IPS-NIHi11 (cell line): ENCODE data around the gene C15orf39.
A peak's percentile ranks its signal among the peaks of the same experiment; 100 is the strongest.
"Not testable (repeated sequence)": the region's sequence is repeated elsewhere in the genome, so short reads cannot be mapped to it uniquely, and the experiment has no call there.

Source experiments
- DNase-seq: peaks from one replicate; pipeline ENCODE4 v3.0.0; 2012; ENCODE audit warnings: mixed read lengths, low spot score

The C15orf39 gene

GRCh38 chr15:75232252-75232813, 30.7 kb downstream of the C15orf39 start:
- DNase-seq: peak; percentile 9

- peak; percentile 2 for DNase-seq
Observed at GRCh38 chr15:75232826-75233503, 31.3 kb downstream of the C15orf39 start.

GRCh38 chr15:75233504-75234190, 32.0 kb downstream of the C15orf39 start:
- peak; percentile 3 for DNase-seq

- DNase-seq: peak; percentile 4
Observed at GRCh38 chr15:75234191-75234810, 32.6 kb downstream of the C15orf39 start.

GRCh38 chr15:75235051-75235673, 33.5 kb downstream of the C15orf39 start:
- peak; percentile 6 for DNase-seq

GRCh38 chr15:75235760-75236729, 34.4 kb downstream of the C15orf39 start:
- DNase-seq: peak; percentile 2

- no peak for DNase-seq
Observed at GRCh38 chr15:75237316-75237982, 35.8 kb downstream of the C15orf39 start.

GRCh38 chr15:75238150-75238549, 36.5 kb downstream of the C15orf39 start:
- DNase-seq: no peak

- DNase-seq: not testable (repeated sequence)
Observed at GRCh38 chr15:75245741-75246140, 44.1 kb downstream of the C15orf39 start.

- DNase-seq: not testable (repeated sequence)
Observed at GRCh38 chr15:75248991-75249390, 47.3 kb downstream of the C15orf39 start.

- DNase-seq: no peak
Observed at GRCh38 chr15:75249726-75250125, 48.0 kb downstream of the C15orf39 start.

GRCh38 chr15:75251343-75251742, 49.7 kb downstream of the C15orf39 start:
- not testable (repeated sequence) for DNase-seq

GRCh38 chr15:75252285-75252684, 50.6 kb downstream of the C15orf39 start:
- not testable (repeated sequence) for DNase-seq

- not testable (repeated sequence) for DNase-seq
Observed at GRCh38 chr15:75258034-75258433, 56.4 kb downstream of the C15orf39 start, which contains the start of gene GOLGA6C. TSS of gene GOLGA6C (plus strand) at chr15:75258334. CDS start at chr15:75258599, 265 bp downstream.

GRCh38 chr15:75258620-75259343, 57.1 kb downstream of the C15orf39 start:
- not testable (repeated sequence) for DNase-seq

GRCh38 chr15:75259873-75260272, 58.2 kb downstream of the C15orf39 start:
- not testable (repeated sequence) for DNase-seq
